Skin of body (tissue), 2 donors: Measurements from ENCODE around the gene NAA60. TPM values are rescaled to one million over a fixed set of nuclear protein-coding genes. Genes with fewer than 3 reads are reported as not detected.
"Not testable (repeated sequence)": the region's sequence is repeated elsewhere in the genome, so short reads cannot be mapped to it uniquely, and the experiment has no call there.

ENCODE experiments used
- DNase-seq: peaks from one replicate; lab custom pipeline; 2025; lab: John Stamatoyannopoulos, UW
- total RNA-seq: library from RNA; depleted of rRNA; stranded (reverse); fragments of >200 nt; gene quantifications from one replicate; pipeline ENCODE4 v1.2.3, GENCODE V29; 2014

Gene NAA60
- total RNA-seq, 1 donor from 2014 or later: 21.9 TPM

GRCh38 chr16:3482659-3483241 lies 39.3 kb downstream of the NAA60 start:
- no peak for DNase-seq

GRCh38 chr16:3484318-3485096 lies 41.0 kb downstream of the NAA60 start:
- DNase-seq: no peak

- DNase-seq: no peak
These were observed 41.7 kb downstream of the NAA60 start for GRCh38 chr16:3485097-3485745.

- DNase-seq: no peak
These were observed 42.5 kb downstream of the NAA60 start for GRCh38 chr16:3485821-3486505.

GRCh38 chr16:3486506-3487215 lies 43.2 kb downstream of the NAA60 start:
- DNase-seq: no peak

- no peak for DNase-seq
These were observed 44.3 kb downstream of the NAA60 start for GRCh38 chr16:3487521-3488410.

- no peak for DNase-seq
These were observed 45.3 kb downstream of the NAA60 start for GRCh38 chr16:3488801-3489200.

- DNase-seq: no peak
These were observed 47.6 kb downstream of the NAA60 start for GRCh38 chr16:3490911-3491629.

GRCh38 chr16:3492356-3492755 lies 48.9 kb downstream of the NAA60 start:
- no peak for DNase-seq

GRCh38 chr16:3494386-3494973 lies 51.0 kb downstream of the NAA60 start:
- no peak for DNase-seq

GRCh38 chr16:3495176-3495575 lies 51.7 kb downstream of the NAA60 start, which contains the start of gene C16orf90:
Gene C16orf90 (minus strand): TSS chr16:3495489. CDS start chr16:3495421, 68 bp downstream.
- no peak for DNase-seq

GRCh38 chr16:3496386-3496785 lies 52.9 kb downstream of the NAA60 start:
- no peak for DNase-seq

GRCh38 chr16:3497771-3498170 lies 54.3 kb downstream of the NAA60 start:
- DNase-seq: no peak

- no peak for DNase-seq
These were observed 55.5 kb downstream of the NAA60 start for GRCh38 chr16:3498988-3499387.

GRCh38 chr16:3501412-3501761 lies 57.9 kb downstream of the NAA60 start:
- not testable (repeated sequence) for DNase-seq

GRCh38 chr16:3501783-3502400 lies 58.4 kb downstream of the NAA60 start:
- DNase-seq: no peak

- no peak for DNase-seq
These were observed 60.0 kb downstream of the NAA60 start for GRCh38 chr16:3503523-3503922.

GRCh38 chr16:3508736-3509135 lies 65.3 kb downstream of the NAA60 start:
- DNase-seq: no peak

- no peak for DNase-seq
These were observed 66.0 kb downstream of the NAA60 start for GRCh38 chr16:3509470-3509928.
